OCI-LY1 (cell line): ENCODE measurements around the gene DRD2.

ENCODE experiments used
- H2AFZ ChIP-seq: fragments of 200-600 bp; sonication (generic), shearing (Covaris generic); 2 replicates; pipeline ENCODE4 v1.6.0; 2014; ENCODE audit warnings: antibody characterized with exemption, mild to moderate bottlenecking, low read length
- H3F3A ChIP-seq: fragments of 200-600 bp; sonication (generic), shearing (Covaris generic); 2 replicates; pipeline ENCODE4 v1.6.0; 2014; ENCODE audit warnings: mild to moderate bottlenecking, antibody characterized with exemption, low read length, moderate library complexity; ENCODE audit not compliant: insufficient read depth
- H3K27ac ChIP-seq: fragments of 200-600 bp; sonication (generic); 2 replicates; pipeline ENCODE4 v1.5.1; 2014; ENCODE audit warnings: low read length, mixed run types, mild to moderate bottlenecking, low read depth; ENCODE audit not compliant: poor library complexity, severe bottlenecking
- H3K27me3 ChIP-seq: fragments of 200-600 bp; sonication (generic); 2 replicates; pipeline ENCODE4 v1.6.0; 2014; ENCODE audit warnings: antibody characterized with exemption, mild to moderate bottlenecking, low read length, moderate library complexity; ENCODE audit not compliant: insufficient read depth
- H3K36me3 ChIP-seq: fragments of 200-600 bp; sonication (generic); 2 replicates; pipeline ENCODE4 v1.6.1; 2014; ENCODE audit warnings: mild to moderate bottlenecking, antibody characterized with exemption, low read length, moderate library complexity, mixed read lengths; ENCODE audit not compliant: insufficient read depth
- H3K4me1 ChIP-seq: fragments of 200-600 bp; sonication (generic); 2 replicates; pipeline ENCODE4 v1.5.1; 2014; ENCODE audit warnings: mild to moderate bottlenecking, low read length, moderate library complexity; ENCODE audit not compliant: insufficient read depth, severe bottlenecking
- H3K4me2 ChIP-seq: fragments of 200-600 bp; sonication (generic), shearing (Covaris generic); 2 replicates; pipeline ENCODE4 v1.6.1; 2014; ENCODE audit warnings: low read length
- H3K4me3 ChIP-seq: fragments of 200-600 bp; sonication (generic); 2 replicates; pipeline ENCODE4 v1.5.1; 2014; ENCODE audit warnings: low read length, low read depth, mild to moderate bottlenecking, mixed read lengths; ENCODE audit not compliant: poor library complexity, severe bottlenecking
- H3K79me2 ChIP-seq: fragments of 200-600 bp; shearing (Covaris generic); 2 replicates; pipeline ENCODE4 v1.6.1; 2016; ENCODE audit warnings: mixed run types, low read length, mixed read lengths; ENCODE audit not compliant: insufficient read depth
- H3K9ac ChIP-seq: fragments of 200-600 bp; sonication (generic), shearing (Covaris generic); 2 replicates; pipeline ENCODE4 v1.6.1; 2014; ENCODE audit warnings: mild to moderate bottlenecking, low read length, mixed read lengths
- H3K9me2 ChIP-seq: fragments of 200-600 bp; sonication (generic), shearing (Covaris generic); 2 replicates; pipeline ENCODE4 v1.6.1; 2014; ENCODE audit warnings: low read depth, mild to moderate bottlenecking, low read length, mixed read lengths
- H3K9me3 ChIP-seq: fragments of 200-600 bp; shearing (Covaris generic); 2 replicates; pipeline ENCODE4 v1.6.1; 2014; ENCODE audit warnings: low read length, mixed read lengths
- H4K20me1 ChIP-seq: fragments of 200-600 bp; sonication (generic), shearing (Covaris generic); 2 replicates; pipeline ENCODE4 v1.6.0; 2016; ENCODE audit warnings: mild to moderate bottlenecking, low read length; ENCODE audit not compliant: insufficient read depth
- EZH2 ChIP-seq: fragments of 200-600 bp; sonication (generic), shearing (Covaris generic); IDR thresholded peaks from 2 replicates; pipeline ENCODE4 v1.8.0; 2017; ENCODE audit warnings: borderline replicate concordance, mixed run types, mild to moderate bottlenecking, antibody characterized with exemption, low read length, moderate library complexity, mixed read lengths
- TF ChIP-seq, protein P1 (sequence below): fragments of 200-600 bp; sonication (generic), shearing (Covaris generic); IDR thresholded peaks from 2 replicates; pipeline ENCODE4 v1.5.1; 2017; ENCODE audit warnings: mild to moderate bottlenecking, antibody characterized with exemption, low read length, moderate library complexity, mixed read lengths

Gene DRD2

DNA sequence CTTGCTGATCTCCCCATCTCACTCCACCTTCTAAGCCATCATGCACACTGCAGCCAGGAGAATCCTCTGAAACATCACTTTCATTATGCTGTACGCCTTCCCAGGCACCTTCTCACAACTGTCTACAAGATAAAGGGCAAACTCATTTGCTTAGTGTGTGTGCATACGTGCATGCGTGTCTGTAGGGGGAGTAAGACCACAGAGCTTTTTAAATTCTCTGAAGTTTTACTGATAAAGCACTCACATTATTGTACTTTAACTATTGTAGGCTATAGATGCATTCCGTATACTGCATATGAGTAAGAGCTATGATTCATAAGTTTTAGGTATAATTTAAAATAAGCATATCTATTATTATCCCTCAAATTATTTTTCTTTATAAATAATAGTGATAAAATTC is 102.9 kb downstream of the DRD2 start:
- no peak overlapping the region for H3K4me3 ChIP-seq
- H3K9ac ChIP-seq, result no peak overlapping the region
- H3K27ac ChIP-seq, result no peak overlapping the region
- no peaks in the 10 kb centered on the region for H3K9me3 ChIP-seq
- no peak overlapping the region for H3K4me2 ChIP-seq
- no peaks in the 10 kb centered on the region for H3F3A ChIP-seq
- no peaks in the 10 kb centered on the region for H3K79me2 ChIP-seq
- no peak for TF ChIP-seq EZH2
- TF ChIP-seq, protein P1, sequence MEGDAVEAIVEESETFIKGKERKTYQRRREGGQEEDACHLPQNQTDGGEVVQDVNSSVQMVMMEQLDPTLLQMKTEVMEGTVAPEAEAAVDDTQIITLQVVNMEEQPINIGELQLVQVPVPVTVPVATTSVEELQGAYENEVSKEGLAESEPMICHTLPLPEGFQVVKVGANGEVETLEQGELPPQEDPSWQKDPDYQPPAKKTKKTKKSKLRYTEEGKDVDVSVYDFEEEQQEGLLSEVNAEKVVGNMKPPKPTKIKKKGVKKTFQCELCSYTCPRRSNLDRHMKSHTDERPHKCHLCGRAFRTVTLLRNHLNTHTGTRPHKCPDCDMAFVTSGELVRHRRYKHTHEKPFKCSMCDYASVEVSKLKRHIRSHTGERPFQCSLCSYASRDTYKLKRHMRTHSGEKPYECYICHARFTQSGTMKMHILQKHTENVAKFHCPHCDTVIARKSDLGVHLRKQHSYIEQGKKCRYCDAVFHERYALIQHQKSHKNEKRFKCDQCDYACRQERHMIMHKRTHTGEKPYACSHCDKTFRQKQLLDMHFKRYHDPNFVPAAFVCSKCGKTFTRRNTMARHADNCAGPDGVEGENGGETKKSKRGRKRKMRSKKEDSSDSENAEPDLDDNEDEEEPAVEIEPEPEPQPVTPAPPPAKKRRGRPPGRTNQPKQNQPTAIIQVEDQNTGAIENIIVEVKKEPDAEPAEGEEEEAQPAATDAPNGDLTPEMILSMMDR, result peak; percentile 15; the same call in 1 of the 2 replicates
- H3K4me1 ChIP-seq, result no peaks in the 10 kb centered on the region
- no peak overlapping the region for H2AFZ ChIP-seq
- H3K27me3 ChIP-seq, result no peaks in the 10 kb centered on the region
- no peaks in the 10 kb centered on the region for H4K20me1 ChIP-seq
- H3K9me2 ChIP-seq, result no peaks in the 10 kb centered on the region
- H3K36me3 ChIP-seq, result no peaks in the 10 kb centered on the region

DNA sequence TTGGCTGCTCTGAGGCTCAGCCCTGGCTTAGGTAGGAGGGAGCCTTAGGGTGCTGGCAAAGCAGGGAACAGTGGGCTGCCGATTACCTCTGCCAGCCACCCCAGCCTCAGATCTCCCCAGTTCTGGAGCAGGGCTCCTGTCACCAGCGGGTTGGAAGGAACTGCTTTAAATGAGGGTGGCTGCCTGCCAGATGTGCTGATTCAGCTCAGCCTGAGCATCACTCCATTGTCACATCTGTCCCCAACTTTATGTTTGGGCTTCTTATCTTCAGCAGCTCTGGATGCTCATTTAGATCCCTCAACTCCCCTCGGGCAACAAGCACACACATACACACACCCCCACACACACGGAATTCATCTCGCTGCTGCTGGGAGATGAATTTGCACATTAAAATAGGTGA is 104.6 kb downstream of the DRD2 start:
- Histone ChIP-seq H3K27ac (no peak overlapping the region), H3K79me2 (no peaks in the 10 kb centered on the region), H3K9me2 (no peaks in the 10 kb centered on the region), H3K36me3 (no peaks in the 10 kb centered on the region), H3K4me3 (no peak overlapping the region), H3K9me3 (no peaks in the 10 kb centered on the region), H3K9ac (no peak overlapping the region), H2AFZ (no peak overlapping the region), H3K4me2 (no peak overlapping the region), H3K27me3 (no peaks in the 10 kb centered on the region), H3K4me1 (no peaks in the 10 kb centered on the region), H4K20me1 (no peaks in the 10 kb centered on the region), H3F3A (no peaks in the 10 kb centered on the region)
- TF ChIP-seq, protein P1, result no peak
- TF ChIP-seq EZH2, result no peak

DNA sequence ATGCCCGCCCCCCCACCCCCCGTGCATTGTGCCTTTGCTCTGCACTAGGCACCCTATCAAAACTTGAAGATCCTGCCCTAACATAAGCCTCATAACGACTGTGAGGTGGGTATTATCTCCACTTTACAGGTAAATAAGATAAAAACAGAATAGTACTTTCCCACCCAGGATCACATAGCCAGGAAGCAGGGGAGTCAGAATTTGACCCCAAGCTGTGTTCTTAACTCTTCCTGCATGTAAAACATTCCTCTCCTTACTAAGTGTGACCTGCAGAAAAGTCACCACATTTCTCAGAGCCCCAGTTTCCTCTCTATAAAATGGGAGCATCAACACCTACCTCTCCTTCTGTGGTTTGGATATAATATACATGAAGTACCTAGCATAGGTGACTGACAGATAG is 105.8 kb downstream of the DRD2 start:
- no peak overlapping the region for H3K4me3 ChIP-seq
- H3K9me2 ChIP-seq, result no peaks in the 10 kb centered on the region
- H4K20me1 ChIP-seq, result no peaks in the 10 kb centered on the region
- H3K27me3 ChIP-seq, result no peaks in the 10 kb centered on the region
- no peak overlapping the region for H3K9ac ChIP-seq
- H3K4me1 ChIP-seq, result no peaks in the 10 kb centered on the region
- H2AFZ ChIP-seq, result no peak overlapping the region
- H3K4me2 ChIP-seq, result no peak overlapping the region
- no peak overlapping the region for H3K27ac ChIP-seq
- H3K79me2 ChIP-seq, result no peaks in the 10 kb centered on the region
- no peaks in the 10 kb centered on the region for H3K36me3 ChIP-seq
- H3K9me3 ChIP-seq, result no peaks in the 10 kb centered on the region
- H3F3A ChIP-seq, result no peaks in the 10 kb centered on the region
- TF ChIP-seq, protein P1, result no peak
- no peak for TF ChIP-seq EZH2
